HepG2 (cell line): ENCODE measurements around the gene DNMT3B. TPM values are rescaled to one million over a fixed set of nuclear protein-coding genes. Genes with fewer than 3 reads are reported as not detected.

Experiments used
- GATA4 ChIP-seq: sonication (generic); IDR thresholded peaks from 2 replicates; pipeline ENCODE4 v1.6.1; 2016; ENCODE audit warnings: antibody characterized with exemption, low read depth, borderline replicate concordance
- KLF6 ChIP-seq: IDR thresholded peaks from 2 replicates; pipeline ENCODE4 v1.8.0; 2016; ENCODE audit warnings: missing biosample characterization, missing genetic modification reagents
- NFIC ChIP-seq: IDR thresholded peaks from 2 replicates; pipeline ENCODE4 v1.6.1; 2012; ENCODE audit warnings: mild to moderate bottlenecking, low read length, inconsistent platforms
- PITX1 ChIP-seq: sonication (generic); formaldehyde crosslinking; IDR thresholded peaks from 2 replicates; pipeline ENCODE4 v1.5.1; 2020; ENCODE audit warnings: mild to moderate bottlenecking, missing genetic modification reagents
- RFX5 ChIP-seq: IDR thresholded peaks from 2 replicates; pipeline ENCODE4 v1.6.1; 2011; ENCODE audit warnings: low read depth, low read length, improper control_type of control experiment
- ZEB1 ChIP-seq: IDR thresholded peaks from 2 replicates; pipeline ENCODE4 v1.6.1; 2012; ENCODE audit warnings: mild to moderate bottlenecking, low read depth, inconsistent platforms; ENCODE audit not compliant: insufficient replicate concordance
- ZNF20 ChIP-seq: sonication (generic); formaldehyde crosslinking; IDR thresholded peaks from 2 replicates; pipeline ENCODE4 v1.4.0; 2020; ENCODE audit warnings: mild to moderate bottlenecking, moderate library complexity, missing genetic modification reagents
- ZNF317 ChIP-seq: sonication (generic); formaldehyde crosslinking; IDR thresholded peaks from 2 replicates; pipeline ENCODE4 v1.5.0; 2020; ENCODE audit warnings: mild to moderate bottlenecking, missing genetic modification reagents
- ZNF768 ChIP-seq: sonication (generic); formaldehyde crosslinking; IDR thresholded peaks from 2 replicates; pipeline ENCODE4 v1.4.0; 2020; ENCODE audit warnings: missing genetic modification reagents
- polyA plus RNA-seq, 8 experiments: library from polyadenylated mRNA; depleted of rRNA in 3 of 8; stranded (reverse) in 7 of 8; unstranded in 1 of 8; fragments of >200 nt; fragmentation: Illumina TruSeq in 4 of 8; extraction: Trizol in 4 of 8; gene quantifications; 2 replicates each; pipeline versions ENCODE4 v1.2.1 to v1.2.3, GENCODE V29; 2011 to 2016; ENCODE audit warnings: low read depth in 4 of 8, missing spikeins in 1 of 8, mixed read lengths in 1 of 8; ENCODE audit not compliant: insufficient read depth in 1 of 8
- total RNA-seq, 5 experiments: library from RNA; depleted of rRNA; stranded (reverse); fragments of >200 nt; fragmentation: Illumina TruSeq; extraction: Trizol; gene quantifications; 2 replicates each; pipeline ENCODE4 v1.2.3, GENCODE V29; 2016; ENCODE audit warnings: low read depth in 1 of 5
- TF ChIP-seq, protein P1 (sequence below): IDR thresholded peaks from 2 replicates; pipeline ENCODE4 v1.4.0; 2020; ENCODE audit warnings: mild to moderate bottlenecking, missing genetic modification reagents
- TF ChIP-seq, protein P2 (sequence below): sonication (generic); formaldehyde crosslinking; IDR thresholded peaks from one replicate; pipeline ENCODE4 v1.5.1; 2020; ENCODE audit warnings: mild to moderate bottlenecking, missing genetic modification reagents; ENCODE audit errors: not compliant biosample characterization
- TF ChIP-seq, protein P3 (sequence below): sonication (generic); formaldehyde crosslinking; IDR thresholded peaks from 2 replicates; pipeline ENCODE4 v1.4.0; 2020; ENCODE audit warnings: missing genetic modification reagents, borderline replicate concordance

DNMT3B gene
- total and polyA plus RNA-seq, 2 of the 13 experiments (the other 11 are each of a cell fraction or from before 2014, with no cell fraction given): 3.8 to 13.9 TPM

DNA sequence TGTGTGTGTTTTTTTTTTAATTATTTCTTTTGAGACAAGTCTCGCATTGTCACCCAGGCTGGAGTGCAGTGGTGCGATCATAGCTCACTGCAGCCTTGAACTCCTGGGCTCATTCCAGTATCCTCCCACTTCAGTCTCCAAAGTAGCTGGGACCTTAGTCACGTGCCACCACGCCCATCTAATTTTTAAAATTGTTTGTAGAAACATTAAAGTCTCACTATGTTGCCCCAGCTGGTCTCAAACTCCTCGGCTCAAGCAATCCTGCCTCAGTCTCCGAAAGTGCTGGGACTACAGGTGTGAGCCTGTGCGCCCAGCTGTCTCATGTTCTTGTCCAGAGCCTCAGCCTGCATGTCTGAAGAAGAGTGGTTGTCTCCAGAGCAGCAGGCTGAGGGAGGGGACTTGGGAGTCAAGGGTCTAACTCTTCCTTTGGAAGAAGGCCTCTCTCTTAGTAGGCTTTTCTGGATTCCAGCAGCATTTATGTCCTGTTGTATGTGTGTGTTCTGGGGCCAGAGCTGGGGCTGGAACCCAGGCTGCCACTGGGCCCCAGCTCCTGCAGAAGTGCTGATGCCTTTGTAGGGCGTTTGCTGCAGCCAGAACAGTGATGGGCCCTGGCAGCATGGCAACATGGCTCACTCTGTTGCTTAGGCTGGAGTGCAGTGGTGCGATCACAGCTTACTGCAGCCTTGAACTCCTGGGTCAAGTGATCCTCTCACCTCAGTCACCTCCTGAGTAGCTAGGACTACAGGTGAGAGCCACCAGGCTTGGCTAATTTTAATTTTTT lies 5.4 kb downstream of the DNMT3B start (continued):
- TF ChIP-seq, protein P1, sequence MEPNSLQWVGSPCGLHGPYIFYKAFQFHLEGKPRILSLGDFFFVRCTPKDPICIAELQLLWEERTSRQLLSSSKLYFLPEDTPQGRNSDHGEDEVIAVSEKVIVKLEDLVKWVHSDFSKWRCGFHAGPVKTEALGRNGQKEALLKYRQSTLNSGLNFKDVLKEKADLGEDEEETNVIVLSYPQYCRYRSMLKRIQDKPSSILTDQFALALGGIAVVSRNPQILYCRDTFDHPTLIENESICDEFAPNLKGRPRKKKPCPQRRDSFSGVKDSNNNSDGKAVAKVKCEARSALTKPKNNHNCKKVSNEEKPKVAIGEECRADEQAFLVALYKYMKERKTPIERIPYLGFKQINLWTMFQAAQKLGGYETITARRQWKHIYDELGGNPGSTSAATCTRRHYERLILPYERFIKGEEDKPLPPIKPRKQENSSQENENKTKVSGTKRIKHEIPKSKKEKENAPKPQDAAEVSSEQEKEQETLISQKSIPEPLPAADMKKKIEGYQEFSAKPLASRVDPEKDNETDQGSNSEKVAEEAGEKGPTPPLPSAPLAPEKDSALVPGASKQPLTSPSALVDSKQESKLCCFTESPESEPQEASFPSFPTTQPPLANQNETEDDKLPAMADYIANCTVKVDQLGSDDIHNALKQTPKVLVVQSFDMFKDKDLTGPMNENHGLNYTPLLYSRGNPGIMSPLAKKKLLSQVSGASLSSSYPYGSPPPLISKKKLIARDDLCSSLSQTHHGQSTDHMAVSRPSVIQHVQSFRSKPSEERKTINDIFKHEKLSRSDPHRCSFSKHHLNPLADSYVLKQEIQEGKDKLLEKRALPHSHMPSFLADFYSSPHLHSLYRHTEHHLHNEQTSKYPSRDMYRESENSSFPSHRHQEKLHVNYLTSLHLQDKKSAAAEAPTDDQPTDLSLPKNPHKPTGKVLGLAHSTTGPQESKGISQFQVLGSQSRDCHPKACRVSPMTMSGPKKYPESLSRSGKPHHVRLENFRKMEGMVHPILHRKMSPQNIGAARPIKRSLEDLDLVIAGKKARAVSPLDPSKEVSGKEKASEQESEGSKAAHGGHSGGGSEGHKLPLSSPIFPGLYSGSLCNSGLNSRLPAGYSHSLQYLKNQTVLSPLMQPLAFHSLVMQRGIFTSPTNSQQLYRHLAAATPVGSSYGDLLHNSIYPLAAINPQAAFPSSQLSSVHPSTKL (CRISPR knock-in tag): peak; percentile 56; the same call in 1 of the 2 replicates
- TF ChIP-seq, protein P2, sequence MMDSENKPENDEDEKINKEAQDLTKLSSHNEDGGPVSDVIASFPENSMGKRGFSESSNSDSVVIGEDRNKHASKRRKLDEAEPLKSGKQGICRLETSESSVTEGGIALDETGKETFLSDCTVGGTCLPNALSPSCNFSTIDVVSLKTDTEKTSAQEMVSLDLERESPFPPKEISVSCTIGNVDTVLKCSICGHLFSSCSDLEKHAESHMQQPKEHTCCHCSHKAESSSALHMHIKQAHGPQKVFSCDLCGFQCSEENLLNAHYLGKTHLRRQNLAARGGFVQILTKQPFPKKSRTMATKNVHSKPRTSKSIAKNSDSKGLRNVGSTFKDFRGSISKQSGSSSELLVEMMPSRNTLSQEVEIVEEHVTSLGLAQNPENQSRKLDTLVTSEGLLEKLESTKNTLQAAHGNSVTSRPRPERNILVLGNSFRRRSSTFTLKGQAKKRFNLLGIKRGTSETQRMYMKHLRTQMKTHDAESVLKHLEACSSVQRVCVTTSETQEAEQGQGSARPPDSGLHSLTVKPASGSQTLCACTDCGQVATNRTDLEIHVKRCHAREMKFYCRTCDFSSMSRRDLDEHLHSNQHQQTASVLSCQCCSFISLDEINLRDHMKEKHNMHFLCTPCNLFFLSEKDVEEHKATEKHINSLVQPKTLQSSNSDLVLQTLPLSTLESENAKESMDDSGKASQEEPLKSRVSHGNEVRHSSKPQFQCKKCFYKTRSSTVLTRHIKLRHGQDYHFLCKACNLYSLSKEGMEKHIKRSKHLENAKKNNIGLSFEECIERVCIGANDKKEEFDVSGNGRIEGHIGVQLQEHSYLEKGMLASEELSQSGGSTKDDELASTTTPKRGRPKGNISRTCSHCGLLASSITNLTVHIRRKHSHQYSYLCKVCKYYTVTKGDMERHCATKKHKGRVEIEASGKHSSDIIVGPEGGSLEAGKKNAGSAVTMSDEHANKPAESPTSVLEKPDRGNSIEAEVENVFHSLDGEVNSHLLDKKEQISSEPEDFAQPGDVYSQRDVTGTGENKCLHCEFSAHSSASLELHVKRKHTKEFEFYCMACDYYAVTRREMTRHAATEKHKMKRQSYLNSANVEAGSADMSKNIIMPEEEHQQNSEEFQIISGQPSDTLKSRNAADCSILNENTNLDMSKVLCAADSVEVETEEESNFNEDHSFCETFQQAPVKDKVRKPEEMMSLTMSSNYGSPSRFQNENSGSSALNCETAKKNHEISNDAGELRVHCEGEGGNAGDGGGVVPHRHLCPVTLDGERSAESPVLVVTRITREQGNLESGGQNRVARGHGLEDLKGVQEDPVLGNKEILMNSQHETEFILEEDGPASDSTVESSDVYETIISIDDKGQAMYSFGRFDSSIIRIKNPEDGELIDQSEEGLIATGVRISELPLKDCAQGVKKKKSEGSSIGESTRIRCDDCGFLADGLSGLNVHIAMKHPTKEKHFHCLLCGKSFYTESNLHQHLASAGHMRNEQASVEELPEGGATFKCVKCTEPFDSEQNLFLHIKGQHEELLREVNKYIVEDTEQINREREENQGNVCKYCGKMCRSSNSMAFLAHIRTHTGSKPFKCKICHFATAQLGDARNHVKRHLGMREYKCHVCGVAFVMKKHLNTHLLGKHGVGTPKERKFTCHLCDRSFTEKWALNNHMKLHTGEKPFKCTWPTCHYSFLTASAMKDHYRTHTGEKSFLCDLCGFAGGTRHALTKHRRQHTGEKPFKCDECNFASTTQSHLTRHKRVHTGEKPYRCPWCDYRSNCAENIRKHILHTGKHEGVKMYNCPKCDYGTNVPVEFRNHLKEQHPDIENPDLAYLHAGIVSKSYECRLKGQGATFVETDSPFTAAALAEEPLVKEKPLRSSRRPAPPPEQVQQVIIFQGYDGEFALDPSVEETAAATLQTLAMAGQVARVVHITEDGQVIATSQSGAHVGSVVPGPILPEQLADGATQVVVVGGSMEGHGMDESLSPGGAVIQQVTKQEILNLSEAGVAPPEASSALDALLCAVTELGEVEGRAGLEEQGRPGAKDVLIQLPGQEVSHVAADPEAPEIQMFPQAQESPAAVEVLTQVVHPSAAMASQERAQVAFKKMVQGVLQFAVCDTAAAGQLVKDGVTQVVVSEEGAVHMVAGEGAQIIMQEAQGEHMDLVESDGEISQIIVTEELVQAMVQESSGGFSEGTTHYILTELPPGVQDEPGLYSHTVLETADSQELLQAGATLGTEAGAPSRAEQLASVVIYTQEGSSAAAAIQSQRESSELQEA (CRISPR knock-in tag): peak; percentile 32
- TF ChIP-seq PITX1 (peak; percentile 26; the same call in 1 of the 2 replicates), KLF6 (no peak), ZNF317 (CRISPR knock-in tag) (no peak), ZNF768 (CRISPR knock-in tag) (0 out of 2 replicates have a peak, but pooled peaks have one; percentile 35), ZNF20 (no peak), ZEB1 (no peak), GATA4 (no peak), RFX5 (no peak), NFIC (no peak)
- TF ChIP-seq, protein P3, sequence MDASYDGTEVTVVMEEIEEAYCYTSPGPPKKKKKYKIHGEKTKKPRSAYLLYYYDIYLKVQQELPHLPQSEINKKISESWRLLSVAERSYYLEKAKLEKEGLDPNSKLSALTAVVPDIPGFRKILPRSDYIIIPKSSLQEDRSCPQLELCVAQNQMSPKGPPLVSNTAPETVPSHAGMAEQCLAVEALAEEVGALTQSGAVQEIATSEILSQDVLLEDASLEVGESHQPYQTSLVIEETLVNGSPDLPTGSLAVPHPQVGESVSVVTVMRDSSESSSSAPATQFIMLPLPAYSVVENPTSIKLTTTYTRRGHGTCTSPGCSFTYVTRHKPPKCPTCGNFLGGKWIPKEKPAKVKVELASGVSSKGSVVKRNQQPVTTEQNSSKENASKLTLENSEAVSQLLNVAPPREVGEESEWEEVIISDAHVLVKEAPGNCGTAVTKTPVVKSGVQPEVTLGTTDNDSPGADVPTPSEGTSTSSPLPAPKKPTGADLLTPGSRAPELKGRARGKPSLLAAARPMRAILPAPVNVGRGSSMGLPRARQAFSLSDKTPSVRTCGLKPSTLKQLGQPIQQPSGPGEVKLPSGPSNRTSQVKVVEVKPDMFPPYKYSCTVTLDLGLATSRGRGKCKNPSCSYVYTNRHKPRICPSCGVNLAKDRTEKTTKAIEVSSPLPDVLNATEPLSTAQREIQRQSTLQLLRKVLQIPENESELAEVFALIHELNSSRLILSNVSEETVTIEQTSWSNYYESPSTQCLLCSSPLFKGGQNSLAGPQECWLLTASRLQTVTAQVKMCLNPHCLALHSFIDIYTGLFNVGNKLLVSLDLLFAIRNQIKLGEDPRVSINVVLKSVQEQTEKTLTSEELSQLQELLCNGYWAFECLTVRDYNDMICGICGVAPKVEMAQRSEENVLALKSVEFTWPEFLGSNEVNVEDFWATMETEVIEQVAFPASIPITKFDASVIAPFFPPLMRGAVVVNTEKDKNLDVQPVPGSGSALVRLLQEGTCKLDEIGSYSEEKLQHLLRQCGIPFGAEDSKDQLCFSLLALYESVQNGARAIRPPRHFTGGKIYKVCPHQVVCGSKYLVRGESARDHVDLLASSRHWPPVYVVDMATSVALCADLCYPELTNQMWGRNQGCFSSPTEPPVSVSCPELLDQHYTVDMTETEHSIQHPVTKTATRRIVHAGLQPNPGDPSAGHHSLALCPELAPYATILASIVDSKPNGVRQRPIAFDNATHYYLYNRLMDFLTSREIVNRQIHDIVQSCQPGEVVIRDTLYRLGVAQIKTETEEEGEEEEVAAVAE (CRISPR knock-in tag): no peak
